ENCODE measurements around the gene BTBD1. TPM values are rescaled to one million over a fixed set of nuclear protein-coding genes. Genes with fewer than 3 reads are reported as not detected.

BTBD1 gene
- total RNA-seq, 1 experiment from 2014 or later, result 80.0 TPM

- Histone ChIP-seq H3K27ac (ENCODE audit: low read depth, low read length) (no peak within 1 kb of the TSS), H3K4me1 (ENCODE audit: control insufficient read depth in 1 of 2, insufficient read depth in 2 of 2, low read length in 2 of 2) (no peaks in the 10 kb centered on the region), H3K9ac (ENCODE audit: low read length) (no peak within 1 kb of the TSS), H3K4me3 (replicated peaks in 1 of 2; ENCODE audit: low read depth in 1 of 2, low read length in 2 of 2) (no peak within 1 kb of the TSS), H3K27me3 (ENCODE audit: insufficient read depth, low read length) (no peaks in the 10 kb centered on the region; the same call in 1 of the 2 replicates), H3K36me3 (ENCODE audit: control insufficient read depth in 1 of 2, insufficient read depth in 2 of 2, low read length in 2 of 2) (no peaks in the 10 kb centered on the region), H3K79me2 (ENCODE audit: insufficient read depth, low read length) (no peaks in the 10 kb centered on the region), H2AFZ (ENCODE audit: low read depth, low read length, poor library complexity, severe bottlenecking) (no peak within 1 kb of the TSS), H3K9me3 (ENCODE audit: control insufficient read depth in 1 of 2, insufficient read depth in 1 of 2, low read depth in 1 of 2, low read length in 2 of 2) (no peaks in the 10 kb centered on the region), H4K20me1 (ENCODE audit: insufficient read depth) (no peaks in the 10 kb centered on the region), H3K4me2 (ENCODE audit: low read length) (no peak within 1 kb of the TSS), H3K9me2 (ENCODE audit: insufficient read depth) (no peaks in the 10 kb centered on the region)
- intact Hi-C loops (cut with micrococcal nuclease), result no loop called here
- BruUV-seq (replicated peaks), result no TSS peak
- POLR2A ChIA-PET, result no interaction called here
- CTCF ChIA-PET, result no interaction called here
- DNase-seq (ENCODE audit: low read depth, low spot score) (no peak), ATAC-seq (no peak)
- no peak for TF ChIP-seq ATF3 (IDR thresholded peaks at IDR 0.05)
- TF ChIP-seq EZH2 (IDR thresholded peaks at IDR 0.05), result no peak
- TF ChIP-seq, protein P1, sequence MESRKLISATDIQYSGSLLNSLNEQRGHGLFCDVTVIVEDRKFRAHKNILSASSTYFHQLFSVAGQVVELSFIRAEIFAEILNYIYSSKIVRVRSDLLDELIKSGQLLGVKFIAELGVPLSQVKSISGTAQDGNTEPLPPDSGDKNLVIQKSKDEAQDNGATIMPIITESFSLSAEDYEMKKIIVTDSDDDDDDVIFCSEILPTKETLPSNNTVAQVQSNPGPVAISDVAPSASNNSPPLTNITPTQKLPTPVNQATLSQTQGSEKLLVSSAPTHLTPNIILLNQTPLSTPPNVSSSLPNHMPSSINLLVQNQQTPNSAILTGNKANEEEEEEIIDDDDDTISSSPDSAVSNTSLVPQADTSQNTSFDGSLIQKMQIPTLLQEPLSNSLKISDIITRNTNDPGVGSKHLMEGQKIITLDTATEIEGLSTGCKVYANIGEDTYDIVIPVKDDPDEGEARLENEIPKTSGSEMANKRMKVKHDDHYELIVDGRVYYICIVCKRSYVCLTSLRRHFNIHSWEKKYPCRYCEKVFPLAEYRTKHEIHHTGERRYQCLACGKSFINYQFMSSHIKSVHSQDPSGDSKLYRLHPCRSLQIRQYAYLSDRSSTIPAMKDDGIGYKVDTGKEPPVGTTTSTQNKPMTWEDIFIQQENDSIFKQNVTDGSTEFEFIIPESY (IDR thresholded peaks at IDR 0.05; ENCODE audit: extremely low read depth, insufficient replicate concordance, low read length), result no peak
- no peak for TF ChIP-seq RAD21 (IDR thresholded peaks at IDR 0.05; ENCODE audit: low read depth)
- TF ChIP-seq, protein P2, sequence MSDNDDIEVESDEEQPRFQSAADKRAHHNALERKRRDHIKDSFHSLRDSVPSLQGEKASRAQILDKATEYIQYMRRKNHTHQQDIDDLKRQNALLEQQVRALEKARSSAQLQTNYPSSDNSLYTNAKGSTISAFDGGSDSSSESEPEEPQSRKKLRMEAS (IDR thresholded peaks at IDR 0.05), result no peak
- TF ChIP-seq CEBPB (IDR thresholded peaks at IDR 0.05; ENCODE audit: low read depth), result no peak
- TF ChIP-seq JUND (IDR thresholded peaks at IDR 0.05), result no peak
- no peak for TF ChIP-seq FOSL1 (IDR thresholded peaks at IDR 0.05; ENCODE audit: low read depth)
- TF ChIP-seq, protein P3, sequence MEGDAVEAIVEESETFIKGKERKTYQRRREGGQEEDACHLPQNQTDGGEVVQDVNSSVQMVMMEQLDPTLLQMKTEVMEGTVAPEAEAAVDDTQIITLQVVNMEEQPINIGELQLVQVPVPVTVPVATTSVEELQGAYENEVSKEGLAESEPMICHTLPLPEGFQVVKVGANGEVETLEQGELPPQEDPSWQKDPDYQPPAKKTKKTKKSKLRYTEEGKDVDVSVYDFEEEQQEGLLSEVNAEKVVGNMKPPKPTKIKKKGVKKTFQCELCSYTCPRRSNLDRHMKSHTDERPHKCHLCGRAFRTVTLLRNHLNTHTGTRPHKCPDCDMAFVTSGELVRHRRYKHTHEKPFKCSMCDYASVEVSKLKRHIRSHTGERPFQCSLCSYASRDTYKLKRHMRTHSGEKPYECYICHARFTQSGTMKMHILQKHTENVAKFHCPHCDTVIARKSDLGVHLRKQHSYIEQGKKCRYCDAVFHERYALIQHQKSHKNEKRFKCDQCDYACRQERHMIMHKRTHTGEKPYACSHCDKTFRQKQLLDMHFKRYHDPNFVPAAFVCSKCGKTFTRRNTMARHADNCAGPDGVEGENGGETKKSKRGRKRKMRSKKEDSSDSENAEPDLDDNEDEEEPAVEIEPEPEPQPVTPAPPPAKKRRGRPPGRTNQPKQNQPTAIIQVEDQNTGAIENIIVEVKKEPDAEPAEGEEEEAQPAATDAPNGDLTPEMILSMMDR (IDR thresholded peaks at IDR 0.05 in 2 of 3, conservative IDR thresholded peaks at IDR 0.05 in 1 of 3; ENCODE audit: borderline replicate concordance in 1 of 3, insufficient read depth in 1 of 3, low read depth in 2 of 3, low read length in 2 of 3), result no peak
- no peak for TF ChIP-seq EZH2phosphoT487 (IDR thresholded peaks at IDR 0.05; ENCODE audit: borderline replicate concordance)
- TF ChIP-seq CBX3 (IDR thresholded peaks at IDR 0.05; ENCODE audit: low read depth), result no peak
- no peak for TF ChIP-seq POLR2AphosphoS5 (IDR thresholded peaks at IDR 0.05; ENCODE audit: low read depth, low read length)
- no peak for TF ChIP-seq SP1 (IDR thresholded peaks at IDR 0.05; ENCODE audit: low read depth)
- no peak for TF ChIP-seq ELF1 (IDR thresholded peaks at IDR 0.05; ENCODE audit: borderline replicate concordance, low read depth)
- TF ChIP-seq POLR2A (IDR thresholded peaks at IDR 0.05; ENCODE audit: borderline replicate concordance, extremely low read depth, insufficient read depth, insufficient read length), result no peak
- RAD21 ChIA-PET (ENCODE audit: low non-redundant PET in 1 of 2, low total read pairs in 2 of 2, uncharacterized antibody in 2 of 2, unreplicated experiment in 2 of 2), result no interaction called here
Measured at GRCh38 chr15:83106994-83107840, 40.2 kb upstream of the BTBD1 start, which contains the start of gene TM6SF1. Gene TM6SF1, plus strand, starts transcription at chr15:83107645. Its CDS starts 36 bp downstream, at chr15:83107681.

Measured in HCT116 (cell line).